ENCODE data around the gene SLAMF1.
"Not testable (repeated sequence)": the region's sequence is repeated elsewhere in the genome, so short reads cannot be mapped to it uniquely, and the experiment has no call there.

The SLAMF1 gene

DNA sequence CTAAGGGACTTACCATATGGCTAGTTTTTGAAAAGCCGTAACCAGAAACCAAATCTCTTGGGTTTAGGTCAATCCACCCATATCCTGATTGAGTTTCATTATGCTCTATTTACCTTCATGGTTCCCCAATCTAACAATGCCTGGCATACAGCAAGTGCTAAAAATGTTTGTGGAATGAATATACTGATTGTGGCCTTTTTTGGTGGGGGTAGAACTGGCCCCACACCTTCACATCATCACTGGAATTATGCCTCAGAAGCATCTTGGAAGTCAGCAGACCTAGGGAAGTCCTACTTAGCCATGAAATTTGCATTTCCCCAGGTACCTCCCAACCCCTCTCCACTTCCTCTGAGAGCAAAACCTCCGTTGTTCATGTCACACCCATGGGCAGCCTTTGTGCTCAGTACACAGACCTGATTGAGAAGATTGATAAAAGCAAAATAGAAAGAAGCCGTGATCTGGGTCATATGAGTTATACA is 17.8 kb upstream of the SLAMF1 start:
- DNase-seq, result no peak

DNA sequence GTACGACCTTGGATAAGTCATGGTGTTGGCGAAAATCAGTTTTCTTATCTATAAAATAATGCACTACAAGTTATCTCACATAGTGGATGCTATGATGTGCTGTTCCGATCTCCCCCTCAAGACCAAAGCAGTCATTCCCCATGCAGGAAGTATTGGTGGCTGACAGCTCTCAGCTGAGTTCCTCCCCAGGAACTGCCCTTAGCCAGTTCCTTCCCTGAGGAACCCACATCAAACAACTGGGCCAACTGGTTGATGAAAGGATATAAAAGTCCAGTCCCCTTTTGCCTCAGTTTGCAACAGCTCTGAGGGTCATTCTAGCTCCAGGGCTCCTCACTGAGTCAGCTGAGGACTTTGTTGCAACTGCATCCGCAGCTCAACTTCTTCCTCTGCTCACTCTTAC is 16.1 kb upstream of the SLAMF1 start:
- DNase-seq, result no peak

- no peak for DNase-seq
Measured at GRCh38 chr1:160659566-160659965, 12.7 kb upstream of the SLAMF1 start.

DNA sequence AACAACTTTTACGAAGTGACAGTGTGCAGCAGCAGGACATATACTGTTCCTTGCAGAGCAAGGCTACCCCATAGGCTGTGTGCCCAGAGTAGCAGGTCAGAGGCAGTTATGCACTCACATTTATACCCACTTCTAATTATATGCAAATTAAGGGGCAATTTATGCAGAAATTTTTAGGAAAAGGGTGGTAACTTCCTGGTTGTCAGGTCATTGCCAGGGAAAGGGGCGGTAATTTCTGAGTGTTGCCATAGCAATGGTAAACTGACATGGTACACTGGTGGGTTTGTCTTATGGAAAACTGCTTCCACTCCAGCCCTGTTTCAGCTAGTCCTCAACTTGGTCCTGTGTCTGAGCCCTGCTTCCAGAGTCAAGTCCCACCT is 12.0 kb upstream of the SLAMF1 start:
- DNase-seq, result no peak

- DNase-seq, result no peak
Measured at GRCh38 chr1:160658162-160658813, 11.4 kb upstream of the SLAMF1 start.

GRCh38 chr1:160657250-160657781 is 10.5 kb upstream of the SLAMF1 start:
- DNase-seq, result no peak

DNA sequence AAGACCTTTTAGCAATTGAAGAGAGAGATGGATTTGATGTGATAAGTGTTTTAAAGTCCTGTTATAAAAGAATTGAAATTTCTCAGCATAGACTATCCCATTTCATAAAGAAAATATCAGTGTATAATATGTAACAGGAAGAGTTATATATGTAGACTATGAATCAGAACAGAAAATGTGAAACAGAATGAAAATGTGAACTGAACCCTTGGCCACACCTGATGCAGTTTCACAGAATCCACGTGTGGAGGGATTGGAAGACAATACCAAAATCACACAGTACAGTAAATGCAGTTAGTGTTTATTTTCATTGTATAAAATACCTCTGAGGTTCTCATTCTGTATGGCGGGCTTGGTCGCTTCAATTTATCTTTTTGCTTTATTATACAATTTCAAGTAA is 9.9 kb upstream of the SLAMF1 start:
- no peak for DNase-seq

DNA sequence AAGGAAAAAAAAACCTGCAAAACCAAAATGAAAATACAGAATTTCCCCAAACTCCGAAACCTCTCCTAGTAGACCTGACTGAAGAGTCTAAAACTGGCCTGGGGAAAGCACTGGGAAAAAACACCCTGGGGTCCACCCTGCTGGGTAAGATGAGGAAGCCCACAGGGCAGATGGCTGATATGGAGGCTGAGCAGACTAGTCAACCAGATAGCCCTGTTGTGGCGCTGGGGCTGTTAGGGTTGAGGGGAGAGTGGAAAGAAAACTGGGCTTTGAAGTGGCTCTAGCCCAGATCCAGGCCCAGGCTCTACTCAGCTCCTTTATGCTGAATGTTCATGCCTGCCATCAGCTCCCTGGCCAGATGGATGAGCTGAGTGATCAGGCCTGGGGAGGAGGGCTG is 6.8 kb upstream of the SLAMF1 start:
- DNase-seq, result no peak

GRCh38 chr1:160652924-160653619 is 6.2 kb upstream of the SLAMF1 start:
- DNase-seq, result no peak

DNA sequence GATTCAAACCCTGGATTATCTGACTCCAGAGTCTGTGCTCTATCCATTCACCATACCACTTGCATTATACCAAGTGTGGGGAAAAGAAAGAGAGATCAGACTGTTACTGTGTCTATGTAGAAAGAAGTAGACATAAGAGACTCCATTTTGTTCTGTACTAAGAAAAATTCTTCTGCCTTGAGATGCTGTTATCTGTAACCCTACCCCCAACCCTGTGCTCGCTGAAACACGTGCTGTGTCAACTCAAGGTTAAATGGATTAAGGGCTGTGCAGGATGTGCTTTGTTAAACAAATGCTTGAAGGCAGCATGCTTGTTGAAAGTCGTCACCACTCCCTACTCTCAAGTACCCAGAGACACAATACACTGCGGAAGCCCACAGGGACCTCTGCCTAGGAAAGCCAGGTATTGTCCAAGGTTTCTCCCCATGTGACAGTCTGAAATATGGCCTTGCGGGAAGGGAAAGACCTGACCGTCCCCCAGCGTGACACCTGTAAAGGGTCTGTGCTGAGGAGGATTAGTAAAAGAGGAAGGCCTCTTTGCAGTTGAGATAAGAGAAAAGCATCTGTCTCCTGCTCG is 5.3 kb upstream of the SLAMF1 start:
- DNase-seq, result not testable (repeated sequence)

DNA sequence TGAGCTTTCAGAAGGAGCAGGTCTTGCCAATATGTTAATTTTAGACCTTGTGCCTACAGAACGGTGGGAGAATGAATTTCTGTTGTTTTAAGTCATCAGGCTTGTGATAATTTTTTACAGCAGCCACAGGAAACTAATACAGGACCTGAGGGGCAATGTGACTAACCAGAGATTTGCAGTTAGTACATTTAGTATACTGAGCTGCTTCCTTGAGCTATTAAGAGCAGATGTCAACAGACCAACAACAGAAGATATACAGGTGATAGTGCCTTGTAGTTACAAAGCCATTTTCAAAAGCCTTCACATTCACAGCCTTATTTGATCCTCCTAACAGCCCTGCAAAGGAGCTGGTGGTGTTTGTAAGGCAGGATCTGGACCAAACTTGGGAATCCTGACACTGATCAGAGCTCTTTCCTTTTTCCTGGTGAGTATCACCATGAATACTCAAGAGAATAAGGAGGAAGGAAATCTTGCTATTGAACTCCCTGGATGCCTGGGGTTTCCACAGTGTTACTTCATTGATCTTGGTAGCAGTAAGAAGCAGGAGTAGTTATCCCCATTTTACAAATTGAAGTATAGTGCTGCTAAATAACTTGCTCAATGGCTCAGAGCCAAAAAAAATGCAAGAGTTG is 4.7 kb upstream of the SLAMF1 start:
- DNase-seq, result no peak

GRCh38 chr1:160647329-160647720 is 481 bp upstream of the SLAMF1 start:
- no peak for DNase-seq

- DNase-seq, result no peak
Measured at GRCh38 chr1:160646180-160646579, 664 bp downstream of the SLAMF1 start.

DNA sequence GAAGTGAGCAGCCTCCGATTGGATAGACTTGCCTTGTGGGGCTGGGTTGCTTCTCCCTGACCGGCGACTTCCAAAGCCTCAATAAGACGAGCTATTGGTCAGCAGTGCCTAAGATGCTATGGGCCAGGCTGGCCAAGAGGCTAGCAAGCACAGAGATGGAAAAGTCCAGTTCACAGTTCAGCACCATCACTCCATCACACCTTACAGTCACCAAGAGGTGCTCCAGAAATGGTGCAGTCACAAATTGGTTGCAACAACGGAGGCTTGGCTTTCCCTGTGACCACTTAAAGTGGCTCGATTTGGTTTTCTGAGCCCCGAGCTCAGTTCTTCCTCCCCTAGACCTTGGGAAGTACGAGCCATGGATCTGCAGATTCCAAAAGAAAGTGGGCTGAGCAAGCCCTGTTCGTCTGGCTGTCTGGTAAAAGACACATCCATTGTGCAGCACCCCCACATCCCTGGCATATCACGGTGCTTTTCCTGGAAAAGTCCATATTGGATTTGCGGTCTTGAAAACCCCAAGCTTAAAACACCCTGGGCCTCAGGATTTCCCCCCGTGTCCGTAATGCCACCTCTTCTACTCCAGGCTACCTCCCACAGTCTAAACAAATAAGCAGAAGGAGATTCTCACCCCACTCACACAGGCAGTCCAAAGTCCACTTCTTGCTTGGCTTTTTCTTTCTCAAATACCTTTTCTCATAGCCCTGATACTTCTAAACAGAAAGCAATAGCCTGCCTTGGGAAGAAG is 1.3 kb downstream of the SLAMF1 start:
- DNase-seq, result no peak

GRCh38 chr1:160644399-160644798 is 2.4 kb downstream of the SLAMF1 start:
- DNase-seq, result no peak

GRCh38 chr1:160643138-160643537 is 3.7 kb downstream of the SLAMF1 start:
- no peak for DNase-seq

DNA sequence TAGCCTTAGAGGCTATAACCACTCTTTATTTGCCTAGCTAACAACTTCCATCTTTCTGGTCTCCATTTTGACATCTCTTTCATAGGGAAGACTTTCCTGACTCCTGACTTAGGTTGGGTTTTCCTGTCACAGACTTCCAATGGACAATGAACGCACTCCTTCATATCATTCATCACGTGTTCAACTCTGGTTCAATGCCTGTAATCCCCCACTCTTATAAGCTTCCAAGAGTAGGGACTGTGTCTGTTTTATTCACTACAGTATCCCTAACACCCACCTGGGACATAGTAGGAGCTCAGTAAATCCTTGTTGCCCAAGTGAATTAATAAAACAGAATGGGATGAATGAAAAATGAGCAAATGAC is 4.6 kb downstream of the SLAMF1 start:
- DNase-seq, result no peak

DNA sequence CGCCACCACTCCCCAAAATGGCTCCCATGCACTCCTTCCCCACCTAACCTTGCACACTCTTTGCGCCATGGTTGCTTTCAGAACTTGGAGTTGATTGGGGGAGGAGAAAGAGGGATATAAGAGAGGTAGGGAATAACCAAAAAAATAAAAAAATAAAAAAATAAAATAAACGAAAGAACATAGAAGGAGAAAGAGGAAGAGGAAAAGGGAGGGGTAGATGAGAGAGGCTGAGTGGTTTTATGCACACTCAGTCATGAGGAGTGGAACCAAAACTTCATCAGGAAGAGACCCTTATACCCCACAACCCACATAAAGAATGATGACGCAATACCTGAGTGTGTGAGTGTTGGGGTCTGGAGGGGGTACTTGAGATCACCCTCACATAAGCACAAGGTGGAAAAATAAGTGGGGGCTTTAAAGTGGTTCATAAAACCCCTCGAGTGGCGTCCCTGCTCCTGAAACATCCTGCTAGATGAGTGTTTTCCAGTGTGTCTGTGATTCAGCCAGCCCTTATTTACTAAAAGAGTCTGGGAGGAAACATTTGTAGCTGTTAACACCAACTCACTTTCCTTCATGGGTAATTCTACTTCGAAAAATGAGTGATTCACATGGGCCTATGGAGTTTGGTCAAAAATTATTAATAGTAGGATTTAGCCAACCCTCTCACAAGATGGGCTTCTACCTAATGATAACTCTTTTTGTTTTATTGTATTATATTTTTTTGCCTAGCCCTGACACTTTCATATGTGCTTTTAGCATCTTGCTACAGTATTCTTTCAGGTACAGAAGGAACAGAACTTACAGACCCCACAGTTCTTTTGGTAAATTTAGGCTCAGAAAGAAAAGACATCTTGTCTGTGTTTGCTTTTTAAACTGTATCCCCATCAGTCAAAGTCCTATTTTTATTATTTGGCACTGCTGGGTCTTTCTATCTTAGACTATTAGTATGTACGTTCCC is 5.2 kb downstream of the SLAMF1 start:
- no peak for DNase-seq

- DNase-seq, result no peak
Measured at GRCh38 chr1:160640359-160641123, 6.3 kb downstream of the SLAMF1 start.

- no peak for DNase-seq
Measured at GRCh38 chr1:160639652-160640051, 7.2 kb downstream of the SLAMF1 start.

GRCh38 chr1:160638926-160639325 is 7.9 kb downstream of the SLAMF1 start:
- DNase-seq, result no peak
